HFFc6 (cell line): ENCODE results near the gene CMC2. TPM values are rescaled to one million over a fixed set of nuclear protein-coding genes. Genes with fewer than 3 reads are reported as not detected.

Experiments used
- DNase-seq: peaks from one replicate; pipeline ENCODE4 v3.0.0-alpha.2; 2018
- H3K27ac Mint-ChIP-seq: 2 replicates; pipeline ENCODE4 v1.8.0; 2020; ENCODE audit warnings: mild to moderate bottlenecking, mixed read lengths
- H3K27me3 Mint-ChIP-seq: 2 replicates; pipeline ENCODE4 v1.8.0; 2021; ENCODE audit warnings: mild to moderate bottlenecking, moderate library complexity, mixed read lengths; ENCODE audit not compliant: insufficient read depth
- H3K36me3 Mint-ChIP-seq: 2 replicates; pipeline ENCODE4 v1.8.0; 2021; ENCODE audit warnings: low read depth, mixed read lengths
- H3K4me1 Mint-ChIP-seq: 2 replicates; pipeline ENCODE4 v1.8.0; 2020; ENCODE audit warnings: low read depth, mixed read lengths
- H3K4me3 Mint-ChIP-seq: 2 replicates; pipeline ENCODE4 v1.8.0; 2020; ENCODE audit warnings: mild to moderate bottlenecking, moderate library complexity, mixed read lengths
- H3K9me3 Mint-ChIP-seq: 2 replicates; pipeline ENCODE4 v1.8.0; 2020; ENCODE audit warnings: mild to moderate bottlenecking, mixed read lengths
- CTCF ChIP-seq: fragments of 200-600 bp; sonication (generic); IDR thresholded peaks from 2 replicates; pipeline ENCODE4 v1.5.0; 2021; ENCODE audit warnings: antibody characterized with exemption, mild to moderate bottlenecking
- total RNA-seq, 6 experiments: library from RNA; stranded (reverse); fragmentation: NEBNext Ultra II Directional; extraction: Animal tissue kit (Norgen Biotek cat#: 25700); gene quantifications; 2 replicates in 1 of 6; 3 replicates in 5 of 6; pipeline ENCODE4 v1.2.3, GENCODE V29; 2021

Gene CMC2
- total RNA-seq, 6 experiments from 2014 or later, result 64.7 to 82.7 (median 74.8) TPM

DNA sequence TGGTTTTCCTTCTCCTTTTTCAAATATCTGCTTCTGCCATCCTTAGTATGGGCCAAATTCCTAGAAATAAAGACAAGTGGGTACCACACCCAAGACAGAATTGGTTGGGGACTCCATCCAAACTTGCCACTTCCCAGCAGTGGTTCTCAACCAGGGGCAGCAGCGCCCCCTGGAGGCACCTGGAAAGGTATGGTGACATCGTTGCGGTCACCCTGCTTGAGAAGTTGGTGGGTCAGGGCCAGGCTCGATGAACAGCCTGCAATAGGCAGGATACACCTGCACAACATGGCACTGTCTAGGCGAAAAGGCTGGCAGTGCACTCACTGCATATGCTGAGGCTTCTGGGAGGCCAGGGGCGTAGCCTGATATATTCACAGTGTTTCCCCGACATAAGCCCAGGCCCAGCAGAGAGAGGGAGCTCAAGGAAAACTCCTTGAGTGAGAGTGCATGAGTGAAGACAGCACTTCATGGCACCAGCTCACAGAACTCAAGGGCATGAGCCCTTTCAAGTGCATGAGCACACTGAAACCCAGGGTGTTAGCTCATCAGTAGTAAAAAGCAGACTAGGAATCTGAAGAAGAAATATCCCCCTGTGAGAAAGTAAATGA is 57.7 kb downstream of the CMC2 start:
- Mint-ChIP-seq H3K9me3 (peaks cover 6% of the 10 kb centered on the region; the same call in 1 of the 2 replicates), H3K27me3 (peaks cover 6% of the 10 kb centered on the region), H3K27ac (no peak overlapping the region), H3K36me3 (peaks cover 7% of the 10 kb centered on the region; the same call in 1 of the 2 replicates), H3K4me3 (no peak overlapping the region), H3K4me1 (peaks cover 17% of the 10 kb centered on the region)
- TF ChIP-seq CTCF, result peak; percentile 88
- DNase-seq, result peak; percentile 29

- Mint-ChIP-seq H3K4me1 (peaks cover 17% of the 10 kb centered on the region), H3K27ac (no peak overlapping the region), H3K36me3 (peaks cover 7% of the 10 kb centered on the region; the same call in 1 of the 2 replicates), H3K27me3 (peaks cover 6% of the 10 kb centered on the region), H3K9me3 (peaks cover 6% of the 10 kb centered on the region; the same call in 1 of the 2 replicates), H3K4me3 (no peak overlapping the region)
- DNase-seq, result no peak
- no peak for TF ChIP-seq CTCF
These were observed 58.7 kb downstream of the CMC2 start for GRCh38 chr16:80947708-80948625.

- no peak overlapping the region for H3K27ac Mint-ChIP-seq
- peaks cover 17% of the 10 kb centered on the region for H3K4me1 Mint-ChIP-seq
- H3K9me3 Mint-ChIP-seq, result peaks cover 5% of the 10 kb centered on the region; the same call in 1 of the 2 replicates
- H3K36me3 Mint-ChIP-seq, result peaks cover 5% of the 10 kb centered on the region; the same call in 1 of the 2 replicates
- H3K4me3 Mint-ChIP-seq, result no peak overlapping the region
- peaks cover 6% of the 10 kb centered on the region for H3K27me3 Mint-ChIP-seq
- TF ChIP-seq CTCF, result no peak
- no peak for DNase-seq
These were observed 59.4 kb downstream of the CMC2 start for GRCh38 chr16:80947239-80947638.

GRCh38 chr16:80946481-80946880 is 60.2 kb downstream of the CMC2 start:
- Mint-ChIP-seq H3K36me3 (no peaks in the 10 kb centered on the region), H3K27me3 (peaks cover 3% of the 10 kb centered on the region; the same call in 1 of the 2 replicates), H3K4me3 (no peak overlapping the region), H3K4me1 (peaks cover 17% of the 10 kb centered on the region), H3K27ac (no peak overlapping the region), H3K9me3 (no peaks in the 10 kb centered on the region)
- no peak for DNase-seq
- no peak for TF ChIP-seq CTCF

GRCh38 chr16:80940069-80940856 is 66.4 kb downstream of the CMC2 start:
- no peak overlapping the region for H3K4me3 Mint-ChIP-seq
- H3K9me3 Mint-ChIP-seq, result no peaks in the 10 kb centered on the region
- peaks cover 45% of the 10 kb centered on the region for H3K4me1 Mint-ChIP-seq
- peak overlapping the region; percentile 40; the same call in 1 of the 2 replicates for H3K27ac Mint-ChIP-seq
- H3K27me3 Mint-ChIP-seq, result peaks cover 1% of the 10 kb centered on the region; the same call in 1 of the 2 replicates
- H3K36me3 Mint-ChIP-seq, result no peaks in the 10 kb centered on the region
- no peak for DNase-seq
- TF ChIP-seq CTCF, result no peak
